GM21390 (cell line): ENCODE data around the gene RYR2.
"Not testable (repeated sequence)": the region's sequence is repeated elsewhere in the genome, so short reads cannot be mapped to it uniquely, and the experiment has no call there.

Experiments
- ATAC-seq: cut with Tn5 transposase; IDR thresholded peaks from one replicate; pipeline ENCODE4 v1.9.1; 2021; ENCODE audit not compliant: unreplicated experiment

Gene RYR2

DNA sequence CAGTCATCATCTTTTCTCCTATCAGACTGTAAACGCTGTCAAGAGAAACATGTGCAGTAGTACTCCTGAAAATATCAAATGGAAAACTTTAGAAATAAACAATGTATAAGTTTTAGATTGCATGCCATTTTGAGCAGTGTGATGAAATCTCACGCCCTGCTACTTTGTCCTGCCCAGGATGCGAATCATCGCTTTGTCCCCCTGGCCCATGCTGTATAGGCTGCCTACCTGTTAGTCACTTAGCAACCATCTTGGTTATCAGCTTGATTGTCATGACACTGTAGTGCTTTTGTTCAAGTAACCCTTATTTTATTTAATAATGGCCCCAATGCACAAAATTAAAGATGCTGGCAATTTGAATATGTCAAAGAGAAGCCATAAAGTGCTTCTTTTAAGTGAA is 485.8 kb downstream of the RYR2 start:
- no peak for ATAC-seq

DNA sequence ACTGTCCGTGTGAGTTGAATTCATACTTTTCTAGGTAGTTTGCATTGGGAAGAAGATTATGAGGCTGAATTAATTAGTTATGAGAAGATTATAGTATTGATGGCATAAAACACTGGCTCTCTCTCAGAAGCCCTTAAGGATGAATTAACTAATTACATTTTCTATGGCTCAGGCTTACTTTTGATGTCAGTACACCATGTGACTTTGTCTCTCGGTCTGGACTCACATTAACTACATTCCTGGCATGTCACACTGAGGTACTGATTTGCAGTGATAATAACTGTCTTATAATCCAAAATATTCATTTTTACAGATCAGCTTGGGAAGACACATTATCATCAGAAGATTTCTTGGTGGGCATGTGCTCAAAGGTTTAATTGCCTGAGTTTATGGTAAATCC is 486.6 kb downstream of the RYR2 start:
- no peak for ATAC-seq

- no peak for ATAC-seq
Observed at GRCh38 chr1:237539055-237539454, 497.1 kb downstream of the RYR2 start.

DNA sequence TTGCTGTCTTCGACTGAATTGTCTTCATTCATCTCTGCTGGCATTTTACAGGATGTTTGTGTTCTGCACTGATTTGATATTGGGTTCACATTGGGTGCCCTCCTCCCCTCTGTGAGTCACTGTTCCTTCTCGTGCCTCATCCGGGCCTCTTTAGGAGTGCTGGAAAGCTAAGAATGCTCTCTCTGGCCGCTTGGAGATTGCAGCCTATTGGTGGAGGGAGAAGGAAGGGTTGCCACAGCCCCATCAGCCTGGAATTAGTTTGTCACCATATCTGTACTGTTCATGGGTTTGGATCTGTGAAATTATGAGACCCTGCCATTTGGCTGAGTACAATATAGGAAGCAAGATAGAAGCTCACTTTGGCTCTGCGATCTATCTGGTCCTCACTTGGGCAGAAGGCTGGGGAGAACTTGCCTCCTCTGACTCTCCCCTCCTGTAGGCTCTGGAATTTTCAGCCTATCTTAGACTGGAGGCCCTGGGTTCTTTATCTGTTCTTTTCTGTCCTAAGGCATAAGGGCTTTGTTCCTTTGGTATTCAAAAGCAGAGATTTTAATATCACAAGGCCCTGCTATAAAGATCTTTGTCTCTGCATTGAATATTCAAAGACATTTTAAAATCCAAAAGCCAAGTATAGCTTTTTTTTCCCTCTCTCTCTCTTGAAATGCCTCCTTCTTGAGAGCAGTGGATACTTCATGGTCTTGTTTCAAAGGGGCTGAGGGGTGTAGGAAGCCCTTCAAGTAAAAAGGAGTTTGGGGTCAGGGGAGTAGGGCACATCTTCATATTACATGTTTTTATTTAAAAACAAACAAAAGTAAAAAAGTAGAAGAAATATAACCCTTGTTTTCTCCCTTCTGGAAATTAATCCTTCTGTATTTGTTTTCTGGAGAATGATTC is 500.8 kb downstream of the RYR2 start:
- ATAC-seq = no peak

DNA sequence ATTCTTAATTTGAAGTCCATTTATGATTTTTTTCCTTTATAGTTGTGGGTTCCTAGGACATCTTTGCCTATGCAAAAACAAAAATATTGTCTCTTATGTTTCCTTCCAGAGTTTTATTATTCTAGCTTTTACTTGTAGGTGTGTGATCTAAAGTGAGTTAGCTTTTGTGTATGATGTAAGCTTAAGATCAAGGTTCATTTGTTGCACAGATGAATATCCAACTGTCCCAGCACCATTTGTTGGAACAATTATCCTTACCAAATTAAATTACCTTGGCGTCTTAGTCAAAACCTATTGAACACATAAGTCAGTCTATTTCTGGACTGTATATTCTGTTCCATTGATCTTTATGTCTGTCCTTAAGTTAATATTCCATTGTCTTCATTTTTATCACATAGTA is 511.1 kb downstream of the RYR2 start:
- ATAC-seq = no peak

- ATAC-seq = no peak
Observed at GRCh38 chr1:237556911-237557310, 514.9 kb downstream of the RYR2 start.

DNA sequence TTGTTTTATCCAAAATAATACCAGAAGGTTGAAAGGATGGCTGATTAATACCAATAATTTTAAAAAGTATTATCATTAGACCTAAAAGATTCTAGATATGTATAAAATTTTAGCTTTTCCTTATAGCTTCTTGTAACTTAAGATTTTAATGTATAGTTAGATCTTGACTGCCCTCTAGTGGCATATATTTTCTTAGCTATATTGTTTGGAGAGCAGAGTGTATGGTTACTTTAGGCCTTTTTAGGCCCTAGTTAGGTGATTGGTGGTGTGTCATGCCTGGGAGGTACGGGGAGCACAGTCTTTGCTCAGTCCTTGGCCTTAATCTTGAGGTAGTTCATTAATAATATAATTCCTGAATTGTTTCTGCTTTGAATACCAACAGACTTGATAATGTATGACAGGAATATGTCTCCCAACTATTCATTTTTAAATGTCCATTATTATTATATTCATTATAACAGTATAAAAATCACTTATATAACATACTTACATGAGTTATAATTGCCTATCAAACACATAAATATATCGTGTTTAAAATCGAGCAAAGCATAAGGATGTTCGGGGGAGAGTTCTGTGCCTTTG is 520.3 kb downstream of the RYR2 start:
- ATAC-seq = peak; percentile 86

GRCh38 chr1:237565236-237565635 is 523.3 kb downstream of the RYR2 start:
- no peak for ATAC-seq

- ATAC-seq = no peak
Observed at GRCh38 chr1:237566581-237566980, 524.6 kb downstream of the RYR2 start.

DNA sequence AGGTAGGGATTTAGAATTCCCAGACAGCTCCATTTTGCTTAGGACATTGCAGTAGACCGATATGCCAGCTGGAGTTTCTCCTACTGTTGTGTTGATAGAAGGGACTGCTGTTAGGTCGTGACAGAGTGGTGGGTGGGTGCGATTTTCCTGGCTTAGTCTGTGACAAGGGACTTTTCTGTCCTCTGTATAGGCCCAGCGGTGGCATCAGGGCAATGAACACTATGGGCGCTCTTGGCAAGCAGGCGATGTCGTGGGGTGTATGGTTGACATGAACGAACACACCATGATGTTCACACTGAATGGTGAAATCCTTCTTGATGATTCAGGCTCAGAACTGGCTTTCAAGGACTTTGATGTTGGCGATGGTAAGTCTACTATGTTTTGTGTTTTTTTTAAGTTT is 527.0 kb downstream of the RYR2 start:
- ATAC-seq = no peak

GRCh38 chr1:237570530-237570929 is 528.5 kb downstream of the RYR2 start:
- peak; percentile 59 for ATAC-seq

- ATAC-seq = no peak
Observed at GRCh38 chr1:237574536-237574935, 532.6 kb downstream of the RYR2 start.

DNA sequence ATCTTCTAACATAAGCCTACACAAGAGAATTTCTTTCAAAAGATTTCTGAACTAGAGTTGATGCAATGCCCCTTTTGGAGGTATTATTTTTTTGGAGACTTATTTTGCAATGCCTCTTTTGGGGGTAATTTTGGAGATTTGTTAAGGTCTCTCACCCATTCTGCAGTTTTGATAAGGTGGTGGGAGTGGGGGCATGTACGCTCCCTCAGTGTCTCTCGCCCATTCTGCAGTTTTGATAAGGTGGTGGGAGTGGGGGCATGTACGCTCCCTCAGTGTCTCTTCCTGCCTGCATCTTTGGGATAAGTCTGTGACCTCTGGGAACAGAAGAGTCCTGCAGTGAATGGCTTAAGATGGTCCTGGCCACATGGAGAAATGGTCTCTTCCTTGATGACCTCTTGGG is 536.6 kb downstream of the RYR2 start:
- no peak for ATAC-seq

DNA sequence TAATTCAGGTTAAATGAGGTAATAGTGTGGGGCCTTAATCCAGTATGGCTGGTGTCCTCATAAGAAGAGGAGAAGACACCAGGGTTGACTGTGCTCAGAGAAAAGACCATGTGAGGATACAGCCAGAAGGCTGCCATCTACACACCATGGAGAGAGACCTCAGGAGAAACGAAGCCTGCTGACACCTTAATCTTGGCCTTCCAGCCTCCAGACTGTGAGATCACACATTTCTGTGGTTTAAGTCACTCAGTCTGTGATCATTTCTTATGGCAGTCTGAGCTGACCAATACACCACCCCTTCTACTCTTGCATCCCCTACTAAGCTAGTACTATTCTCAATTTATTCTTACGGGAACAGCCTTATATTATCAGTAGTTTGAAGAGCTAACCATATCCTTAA is 538.7 kb downstream of the RYR2 start:
- no peak for ATAC-seq

DNA sequence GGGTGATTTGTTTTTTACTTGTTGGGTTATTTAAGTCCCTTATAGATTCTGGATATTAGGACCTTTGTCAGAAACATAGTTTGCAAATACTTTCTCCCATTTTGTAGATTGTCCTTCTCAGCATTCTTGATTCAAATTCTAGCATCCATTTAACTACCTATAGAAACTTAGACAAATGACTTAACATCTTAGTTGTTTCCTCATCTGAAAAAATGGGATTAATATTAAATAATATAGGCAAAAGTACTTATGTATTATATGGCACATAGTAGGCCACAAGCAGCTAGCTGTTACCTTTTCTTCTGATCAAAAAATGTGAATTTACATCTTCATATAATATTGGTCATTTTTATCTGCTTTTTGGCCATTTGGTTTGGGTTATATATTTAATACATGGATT is 541.3 kb downstream of the RYR2 start:
- ATAC-seq = no peak

DNA sequence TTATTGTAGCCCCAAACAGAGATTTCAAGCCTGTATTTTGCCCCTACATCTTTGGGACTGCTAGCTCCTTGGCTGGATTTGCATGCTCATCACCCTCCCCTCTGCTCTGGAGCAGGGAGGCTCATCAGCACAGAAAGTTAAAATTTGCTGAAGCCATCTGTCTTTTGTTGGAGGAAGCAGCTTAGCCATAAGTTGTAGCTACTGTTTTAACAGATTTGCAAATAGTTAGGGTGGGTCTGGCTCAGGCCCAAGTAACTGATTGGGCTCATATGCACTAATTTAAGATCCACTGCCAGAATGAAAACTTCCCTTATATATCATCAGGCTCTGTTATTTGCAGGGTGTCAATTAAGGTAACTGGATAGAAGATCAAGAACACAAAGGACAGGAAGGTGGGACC is 541.8 kb downstream of the RYR2 start:
- no peak for ATAC-seq

DNA sequence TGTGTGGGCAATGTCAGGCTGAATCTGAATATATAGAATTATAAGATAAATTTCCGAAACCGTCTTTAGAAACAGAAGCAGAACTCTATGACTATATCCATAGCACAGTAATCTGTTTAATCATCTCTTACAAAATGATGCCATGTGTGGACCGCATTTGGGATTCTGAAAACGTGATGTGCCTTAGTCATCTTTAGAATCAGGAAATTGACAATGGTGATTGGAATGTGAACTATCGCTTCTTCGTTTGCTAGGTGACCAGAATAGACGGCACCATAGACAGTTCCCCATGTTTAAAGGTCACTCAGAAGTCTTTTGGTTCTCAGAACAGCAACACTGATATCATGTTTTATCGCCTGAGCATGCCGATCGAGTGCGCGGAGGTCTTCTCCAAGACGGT is 548.4 kb downstream of the RYR2 start:
- no peak for ATAC-seq

- no peak for ATAC-seq
Observed at GRCh38 chr1:237591353-237591752, 549.4 kb downstream of the RYR2 start.

DNA sequence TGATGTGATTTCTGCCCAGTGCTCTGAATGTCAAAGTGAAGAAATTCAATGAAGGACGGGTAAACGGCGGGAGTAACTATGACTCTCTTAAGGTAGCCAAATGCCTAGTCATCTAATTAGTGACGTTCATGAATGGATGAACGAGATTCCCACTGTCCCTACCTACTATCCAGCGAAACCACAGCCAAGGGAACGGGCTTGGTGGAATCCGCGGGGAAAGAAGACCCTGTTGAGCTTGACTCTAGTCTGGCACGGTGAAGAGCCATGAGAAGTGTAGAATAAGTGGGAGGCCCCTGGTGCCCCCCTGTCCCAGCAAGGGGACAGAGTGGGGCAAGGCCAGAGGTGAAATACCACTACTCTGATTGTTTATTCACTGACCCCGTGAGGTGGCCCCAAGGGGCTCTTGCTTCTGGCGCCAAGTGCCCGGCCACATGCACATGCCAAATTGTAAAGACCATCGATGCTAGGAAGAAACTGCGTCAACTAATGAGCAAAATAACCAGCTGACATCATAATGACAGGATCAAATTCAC is 561.1 kb downstream of the RYR2 start:
- not testable (repeated sequence) for ATAC-seq

GRCh38 chr1:237608433-237608832 is 566.4 kb downstream of the RYR2 start:
- no peak for ATAC-seq

- no peak for ATAC-seq
Observed at GRCh38 chr1:237610157-237610556, 568.2 kb downstream of the RYR2 start.

DNA sequence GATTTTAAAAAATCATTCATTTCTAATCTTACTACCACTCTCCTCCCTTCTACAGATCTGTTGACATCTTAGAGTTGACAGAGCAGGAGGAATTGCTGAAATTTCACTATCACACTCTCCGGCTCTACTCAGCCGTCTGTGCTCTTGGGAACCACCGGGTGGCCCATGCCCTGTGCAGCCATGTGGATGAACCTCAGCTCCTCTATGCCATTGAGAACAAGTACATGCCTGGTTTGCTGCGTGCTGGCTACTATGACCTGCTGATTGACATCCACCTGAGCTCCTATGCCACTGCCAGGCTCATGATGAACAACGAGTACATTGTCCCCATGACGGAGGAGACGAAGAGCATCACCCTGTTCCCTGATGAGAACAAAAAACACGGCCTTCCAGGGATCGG is 572.0 kb downstream of the RYR2 start:
- no peak for ATAC-seq
